Stimulated activated CD8-positive, alpha-beta memory T cell treated with anti-CD3 and anti-CD28 coated beads, Interleukin-12 subunit alpha, Interleukin-12 subunit beta, amount 100 ng/mL, for 4 hours (primary cell): ENCODE measurements around the gene UNC5A.

Experiments
- DNase-seq: peaks from one replicate; pipeline ENCODE4 v3.0.0-alpha.2; 2020; ENCODE audit warnings: low read depth

The UNC5A gene

DNA sequence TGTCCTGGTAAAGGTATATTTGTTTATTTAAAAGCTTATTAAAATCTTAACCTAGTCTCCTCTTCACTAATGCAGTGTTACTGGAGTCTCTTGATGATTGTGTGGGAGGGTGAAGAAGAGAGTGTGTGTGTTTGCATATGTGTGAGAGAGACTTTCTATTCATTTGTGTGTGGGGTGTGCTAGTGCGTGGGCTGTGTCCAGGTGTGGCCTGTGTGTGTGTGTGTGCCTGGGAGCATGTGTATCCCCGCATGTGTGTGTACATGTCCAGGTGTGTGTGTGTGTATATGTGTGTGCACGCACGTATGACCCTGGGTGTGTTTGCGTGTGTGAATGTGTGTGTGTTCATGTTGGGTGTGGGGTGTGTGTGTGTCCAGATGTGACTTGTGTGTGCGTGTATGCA is 10.3 kb upstream of the UNC5A start:
- DNase-seq: no peak

GRCh38 chr5:176802116-176802784 is 8.1 kb upstream of the UNC5A start:
- no peak for DNase-seq

DNA sequence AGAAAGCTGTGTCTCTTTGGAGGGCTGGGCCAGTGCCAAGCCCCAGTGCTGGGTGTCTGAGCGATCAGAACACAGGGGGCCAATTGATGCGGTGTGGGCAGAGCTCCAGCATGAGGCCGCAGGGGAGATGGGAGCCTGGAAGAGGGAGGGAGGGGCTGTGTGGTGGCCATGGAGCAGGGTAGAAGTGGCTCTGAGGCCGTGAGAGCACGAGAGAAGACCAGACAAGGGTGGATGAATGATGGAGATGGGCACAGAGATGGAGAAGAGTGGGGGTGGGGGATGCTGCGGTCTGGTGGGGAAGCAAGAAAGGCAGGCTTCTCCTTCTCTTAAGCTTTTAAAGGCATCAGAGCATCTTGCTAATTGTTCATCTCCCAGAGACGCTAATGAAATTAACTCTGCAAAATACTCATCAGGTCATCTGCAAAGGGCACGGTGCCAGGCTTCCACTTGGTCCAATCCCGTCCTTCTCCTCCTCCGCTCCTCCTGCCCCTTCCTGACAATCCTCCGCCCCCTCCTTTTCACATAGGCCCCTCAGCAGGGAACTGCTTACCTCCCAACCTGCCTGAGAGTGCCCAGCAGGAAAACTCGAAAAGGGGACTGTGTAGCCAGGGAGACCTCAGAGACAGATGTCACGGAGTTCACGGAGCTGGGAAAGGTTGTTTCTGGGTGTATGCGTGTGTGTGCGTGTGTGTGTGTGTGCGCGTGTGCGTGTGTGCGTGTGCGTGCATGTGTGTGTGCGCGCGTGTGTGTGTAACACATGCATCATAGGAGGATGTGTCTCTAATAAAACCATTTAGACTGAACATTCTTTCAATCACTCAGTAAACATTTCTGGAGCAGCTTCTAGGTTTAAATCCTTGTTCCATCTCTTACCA is 7.1 kb upstream of the UNC5A start:
- DNase-seq: no peak

DNA sequence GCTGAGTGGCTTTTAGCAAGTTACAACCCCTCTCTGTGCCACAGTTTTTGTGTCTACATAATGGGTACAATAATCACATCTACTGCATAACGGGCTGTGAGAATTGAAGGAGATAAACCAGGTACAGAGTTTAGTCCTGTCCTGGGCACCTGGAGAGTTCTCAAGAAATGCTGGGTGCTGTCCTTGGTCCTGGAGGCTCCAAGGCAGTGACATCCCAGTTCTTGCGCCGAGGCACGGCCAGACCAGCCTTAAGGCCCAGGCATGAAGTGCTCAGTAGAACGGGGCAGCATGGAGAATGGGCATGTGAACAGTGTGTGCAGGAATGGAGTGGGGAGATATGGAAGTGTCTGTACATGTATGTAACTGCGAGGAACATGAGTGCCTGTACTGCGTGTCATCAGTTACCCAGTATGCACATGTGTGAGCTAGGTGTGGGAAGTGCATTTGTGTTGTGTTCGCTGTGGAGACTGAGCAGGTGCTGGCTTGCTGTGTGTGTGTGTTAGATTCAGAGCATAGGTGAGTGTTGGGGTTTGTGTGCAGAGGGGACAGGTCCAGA is 6.3 kb upstream of the UNC5A start:
- no peak for DNase-seq

GRCh38 chr5:176806137-176806536 is 4.2 kb upstream of the UNC5A start:
- no peak for DNase-seq

DNA sequence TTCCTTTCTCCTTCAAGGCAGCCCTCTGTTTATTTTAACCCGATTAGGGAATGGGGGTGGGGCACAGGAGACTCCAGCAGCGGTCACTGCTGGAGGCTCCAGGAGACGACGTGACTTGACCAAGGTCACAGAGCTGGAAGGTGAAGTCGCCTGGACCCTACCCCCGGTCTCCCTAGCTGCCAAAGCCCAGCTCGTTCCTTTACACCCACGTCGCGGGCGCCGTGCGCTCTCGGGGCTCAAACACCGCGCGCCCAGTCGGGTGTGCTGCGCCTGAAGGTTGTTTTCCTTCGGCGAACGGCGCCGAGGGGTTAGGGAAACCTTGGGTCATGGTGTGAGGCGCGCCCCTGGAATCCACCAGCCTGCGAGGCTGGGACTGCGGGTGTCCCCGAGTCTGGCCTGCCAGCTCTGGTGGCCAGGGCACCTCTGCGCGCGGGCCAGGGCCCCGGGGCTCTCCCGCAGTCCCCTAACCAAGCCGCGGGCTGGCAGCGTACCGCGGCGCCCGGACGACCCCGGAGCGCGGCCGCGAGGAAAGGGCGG is 747 bp upstream of the UNC5A start:
- DNase-seq: no peak

DNA sequence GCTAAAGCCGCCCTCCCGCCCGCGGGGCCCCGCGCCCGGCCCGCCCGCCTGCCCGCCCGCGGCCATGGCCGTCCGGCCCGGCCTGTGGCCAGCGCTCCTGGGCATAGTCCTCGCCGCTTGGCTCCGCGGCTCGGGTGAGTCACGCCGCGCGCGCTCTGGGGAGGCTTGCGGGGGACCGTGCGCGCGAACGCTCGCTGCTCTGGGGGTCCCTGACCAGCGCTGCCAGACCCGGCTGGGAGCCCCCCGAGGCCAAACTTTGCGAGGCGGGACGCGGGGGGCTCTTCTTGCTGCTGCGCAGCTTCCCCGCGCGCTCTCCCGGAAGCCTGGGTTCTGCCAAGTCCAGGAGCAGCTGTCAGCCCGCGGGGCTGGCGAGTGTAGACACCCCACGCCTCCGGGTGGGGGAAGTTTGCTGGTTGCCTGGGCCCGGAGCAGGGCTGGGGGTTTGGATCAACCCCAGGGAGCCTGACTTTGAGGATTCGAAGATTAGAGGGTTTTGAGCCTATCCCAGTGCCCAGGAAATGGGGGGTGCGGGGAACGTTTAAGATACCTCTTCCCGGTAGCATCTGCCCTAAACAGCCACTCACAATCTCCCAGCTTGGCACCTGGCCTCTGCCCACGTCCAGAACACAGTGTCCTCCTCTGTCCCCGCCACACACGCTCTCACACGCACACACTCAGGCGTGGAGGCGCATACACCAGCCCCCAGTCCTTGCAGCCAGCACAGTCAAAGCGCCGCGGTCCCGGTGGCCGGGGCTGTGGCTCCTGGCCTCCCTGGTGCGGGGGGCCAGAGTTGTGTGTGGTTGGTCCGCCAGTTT is 535 bp downstream of the UNC5A start:
- DNase-seq: no peak

DNA sequence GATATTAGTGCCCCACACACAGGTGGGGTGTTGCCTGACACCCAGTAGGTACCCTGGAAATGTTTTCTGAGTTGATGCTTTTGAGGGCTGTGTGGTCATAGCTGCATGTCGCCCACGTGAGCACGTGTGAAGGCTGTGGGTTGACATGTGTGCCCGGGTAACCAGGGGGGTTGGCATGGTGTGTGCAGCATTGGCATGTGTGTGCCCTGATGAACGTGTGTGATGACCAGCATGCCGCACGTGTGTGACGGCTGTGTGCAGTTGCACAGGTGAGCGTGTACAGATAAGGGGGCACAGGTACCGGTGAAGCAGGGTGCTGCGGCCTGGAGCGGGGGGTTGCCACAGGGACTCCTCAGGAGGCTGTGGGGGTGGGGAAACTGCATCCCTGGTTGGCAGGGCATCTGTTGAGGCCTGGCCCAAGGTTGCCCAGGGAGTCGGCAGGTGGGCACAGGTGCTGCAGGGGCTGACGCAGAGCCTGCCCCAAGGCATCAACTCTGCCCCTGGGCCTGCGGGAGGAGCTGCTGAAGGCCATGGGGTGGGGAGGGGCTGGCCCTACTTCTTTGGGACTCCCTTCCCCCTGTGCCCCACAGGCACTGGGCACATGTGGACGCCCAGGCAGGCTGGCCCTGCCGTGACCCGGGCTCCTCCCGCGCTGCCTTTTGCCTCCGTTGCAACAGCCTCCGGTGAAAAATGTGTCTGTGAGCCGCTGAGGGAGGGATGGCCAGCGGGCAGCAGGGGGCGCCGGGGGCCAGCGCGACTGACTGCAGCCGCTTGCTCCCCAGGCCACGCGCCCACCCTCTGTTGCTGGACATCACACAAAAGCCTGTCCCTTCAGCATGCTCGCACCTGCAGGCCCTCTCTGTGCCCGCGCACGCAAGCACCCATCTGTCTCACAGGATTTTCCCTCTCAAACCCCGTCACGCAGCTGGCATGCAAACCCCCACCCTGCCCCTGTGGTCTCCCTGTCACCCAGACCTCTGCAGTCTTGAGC is 2.2 kb downstream of the UNC5A start:
- no peak for DNase-seq

DNA sequence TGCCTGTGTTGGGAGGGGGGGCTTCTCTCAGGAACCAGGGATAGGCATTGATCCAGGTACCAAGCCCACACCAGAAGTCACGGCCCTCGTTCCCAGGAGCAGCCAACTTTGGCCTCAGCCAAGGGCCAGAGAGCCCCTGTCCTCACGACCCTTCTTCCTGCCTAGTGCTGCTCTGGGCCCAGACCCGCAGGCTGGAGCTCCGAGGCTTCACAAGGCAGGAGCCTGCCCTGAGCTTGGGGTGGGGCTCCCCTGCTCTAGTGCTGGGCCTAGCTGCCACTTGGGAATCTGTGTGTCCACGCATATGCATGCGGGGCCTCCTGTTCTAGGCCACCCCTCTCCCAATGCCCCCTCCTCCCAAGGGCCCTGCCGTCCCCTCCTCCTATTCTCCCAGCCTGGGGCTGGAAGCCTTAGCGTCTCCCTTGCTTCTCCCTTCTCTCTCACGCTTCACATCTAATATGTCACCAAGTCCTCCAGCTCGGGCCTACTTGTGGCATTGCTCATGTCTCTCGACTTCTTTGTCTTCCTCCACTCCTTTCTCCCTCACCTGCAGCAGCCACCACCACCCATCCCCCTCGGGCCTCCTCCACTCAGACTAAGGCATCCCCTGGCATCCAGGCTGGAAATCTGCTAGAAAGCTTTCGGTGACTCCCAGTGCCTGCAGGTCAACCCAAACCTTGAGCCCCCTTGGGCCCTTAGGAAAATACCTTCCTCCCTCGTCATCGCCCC is 3.4 kb downstream of the UNC5A start:
- DNase-seq: no peak

DNA sequence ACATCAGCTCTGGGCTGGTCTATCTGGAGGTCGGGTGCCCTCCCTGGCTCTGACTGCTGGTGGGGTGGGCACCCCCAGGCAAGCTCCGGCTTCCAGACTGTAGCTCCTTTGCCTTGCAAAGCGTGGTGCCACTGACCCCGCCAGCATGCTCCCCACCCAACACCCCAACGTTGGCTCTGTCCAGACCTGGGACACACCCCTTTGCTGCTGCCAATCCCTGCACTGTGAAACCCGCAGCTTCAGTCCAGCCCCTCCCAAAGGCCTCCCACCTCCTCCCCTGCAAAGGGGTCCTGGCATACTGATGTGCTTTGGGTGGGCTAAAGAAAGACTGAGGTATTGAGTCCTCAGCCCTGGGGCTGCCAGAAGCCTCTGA is 3.9 kb downstream of the UNC5A start:
- no peak for DNase-seq

- no peak for DNase-seq
Observed at GRCh38 chr5:176814836-176815438, 4.6 kb downstream of the UNC5A start.

GRCh38 chr5:176816043-176816745 is 5.8 kb downstream of the UNC5A start:
- DNase-seq: no peak

- DNase-seq: no peak
Observed at GRCh38 chr5:176816791-176817347, 6.5 kb downstream of the UNC5A start.

- no peak for DNase-seq
Observed at GRCh38 chr5:176817369-176817840, 7.0 kb downstream of the UNC5A start.

DNA sequence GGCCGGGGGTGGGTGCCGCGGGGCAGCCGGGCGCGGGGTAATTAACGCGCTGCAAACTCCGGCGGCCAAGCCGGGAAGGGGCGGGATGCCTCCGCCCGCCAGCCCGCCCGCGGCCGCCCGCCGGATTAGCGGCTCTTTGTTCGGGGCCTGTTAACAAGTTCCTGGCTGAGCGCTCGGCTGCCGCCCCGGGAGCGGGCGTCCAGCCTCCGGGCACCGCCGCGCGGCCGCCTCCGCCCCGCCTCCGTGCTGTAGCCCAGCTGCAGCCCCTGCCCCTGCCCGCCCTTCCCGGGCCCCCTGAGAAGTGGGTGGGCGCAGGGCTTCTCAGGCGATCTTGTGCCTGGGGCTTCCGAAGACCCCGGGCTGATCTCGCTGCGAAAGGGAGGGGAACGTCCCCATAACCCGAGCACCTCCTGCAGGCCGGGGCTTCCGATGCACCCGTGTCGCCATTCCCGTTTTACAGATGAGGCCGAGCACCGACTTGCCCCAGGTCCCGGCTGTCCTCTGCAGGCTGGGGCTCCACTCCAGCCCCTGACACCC is 7.5 kb downstream of the UNC5A start:
- no peak for DNase-seq

DNA sequence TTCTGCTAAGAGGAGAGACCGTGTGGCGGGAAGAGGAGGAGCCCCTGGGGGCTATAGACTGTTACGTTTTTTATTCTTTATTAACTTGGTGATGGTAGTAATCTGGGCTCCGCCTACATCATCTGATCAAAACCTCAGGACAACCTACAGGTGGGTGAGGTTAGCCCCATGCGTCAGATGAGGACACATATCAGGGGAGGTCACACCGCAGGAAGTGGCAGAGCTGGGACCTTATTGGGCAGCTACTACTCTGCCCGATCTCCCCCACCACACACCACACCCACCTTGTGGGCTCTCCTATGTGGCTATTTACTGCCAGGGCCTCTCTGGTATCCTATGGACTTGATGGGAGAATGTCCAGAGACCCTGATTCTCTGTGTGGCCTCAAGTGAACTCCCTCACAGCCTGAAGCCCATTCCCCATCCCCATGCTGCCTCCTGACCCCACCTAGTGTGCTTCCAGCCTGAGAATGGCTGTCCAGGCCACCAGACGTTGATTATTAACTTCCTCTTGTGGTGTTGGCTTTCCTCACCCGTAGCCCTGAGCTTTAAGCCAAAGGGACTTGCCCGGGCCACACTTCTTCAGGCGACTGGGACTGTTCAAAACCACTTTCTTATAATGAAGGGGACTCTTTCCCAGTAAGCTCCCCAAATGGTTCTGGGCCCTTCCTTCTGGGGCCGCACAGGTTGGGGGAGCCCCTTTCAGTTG is 8.2 kb downstream of the UNC5A start:
- no peak for DNase-seq

- DNase-seq: no peak
Observed at GRCh38 chr5:176819476-176819875, 9.1 kb downstream of the UNC5A start.

- no peak for DNase-seq
Observed at GRCh38 chr5:176820937-176821336, 10.6 kb downstream of the UNC5A start.
